Cardiac muscle cell (in vitro differentiated cells and primary cell): ENCODE data around the gene C3orf18. TPM values are rescaled to one million over a fixed set of nuclear protein-coding genes. Genes with fewer than 3 reads are reported as not detected.

Source experiments
- DNase-seq, 2 donors: peaks; one replicate each; pipeline versions ENCODE4 v3.0.0 to v3.0.0-alpha.2; 2010 to 2017; ENCODE audit warnings: low read depth in 1 of 2, low spot score in 1 of 2
- H3K27ac ChIP-seq: fragments of 200-600 bp; sonication (generic); 2 replicates; pipeline ENCODE4 v1.5.1; 2016
- H3K27me3 ChIP-seq: fragments of 200-600 bp; sonication (generic); 2 replicates; pipeline ENCODE4 v1.6.0; 2016; ENCODE audit warnings: control low read depth
- H3K36me3 ChIP-seq: fragments of 200-600 bp; sonication (generic); 2 replicates; pipeline ENCODE4 v1.5.1; 2016; ENCODE audit warnings: control low read depth
- H3K4me1 ChIP-seq: fragments of 200-600 bp; sonication (generic); 2 replicates; pipeline ENCODE4 v1.8.1; 2017; ENCODE audit warnings: low read depth, mild to moderate bottlenecking, mixed run types
- H3K4me3 ChIP-seq: fragments of 200-600 bp; sonication (generic); 2 replicates; pipeline ENCODE4 v1.5.1; 2016; ENCODE audit warnings: mild to moderate bottlenecking
- H3K9me3 ChIP-seq: fragments of 200-600 bp; sonication (generic); 2 replicates; pipeline ENCODE4 v1.5.1; 2017; ENCODE audit warnings: low read depth, mild to moderate bottlenecking, control low read depth
- polyA plus RNA-seq: library from polyadenylated mRNA; unstranded; fragments of >200 nt; fragmentation: Nextera tagmentation; extraction: Ambion mirVana; gene quantifications from 2 replicates; pipeline ENCODE4 v1.2.1, GENCODE V29; 2016
- total RNA-seq: library from RNA; depleted of rRNA; stranded (reverse); fragments of >200 nt; gene quantifications from 2 replicates; pipeline ENCODE4 v1.2.3, GENCODE V29; 2016
- TF ChIP-seq, protein P1 (sequence below): IDR thresholded peaks from 2 replicates; pipeline ENCODE4 v1.5.1; 2012; ENCODE audit warnings: low read depth, mild to moderate bottlenecking, low read length

C3orf18 gene
- total and polyA plus RNA-seq, 2 experiments from 2014 or later: 33.6 to 39.4 TPM

DNA sequence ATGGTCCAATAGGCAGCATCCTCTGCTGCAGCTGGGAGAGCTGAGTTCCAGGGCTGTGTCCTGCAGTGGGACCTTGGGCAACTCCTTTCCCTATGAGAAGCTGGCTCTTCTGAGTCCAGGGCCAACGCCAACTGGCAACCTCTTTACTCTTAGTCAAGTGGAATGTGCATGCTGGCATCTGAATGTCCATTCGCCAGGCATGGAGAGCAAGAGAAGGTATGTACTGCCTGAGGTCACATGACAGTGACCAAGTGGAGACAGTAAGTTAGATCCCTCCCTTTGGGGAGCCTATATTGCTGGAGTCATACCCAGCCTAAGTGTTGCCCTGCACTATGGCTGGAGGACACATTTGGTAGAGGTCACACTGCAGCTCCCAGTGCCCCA is 13.9 kb upstream of the C3orf18 start:
- Histone ChIP-seq H3K36me3 (peaks cover 2% of the 10 kb centered on the region), H3K4me1 (no peaks in the 10 kb centered on the region), H3K9me3 (no peaks in the 10 kb centered on the region), H3K27me3 (no peaks in the 10 kb centered on the region), H3K4me3 (no peak overlapping the region), H3K27ac (no peak overlapping the region)
- TF ChIP-seq, protein P1, sequence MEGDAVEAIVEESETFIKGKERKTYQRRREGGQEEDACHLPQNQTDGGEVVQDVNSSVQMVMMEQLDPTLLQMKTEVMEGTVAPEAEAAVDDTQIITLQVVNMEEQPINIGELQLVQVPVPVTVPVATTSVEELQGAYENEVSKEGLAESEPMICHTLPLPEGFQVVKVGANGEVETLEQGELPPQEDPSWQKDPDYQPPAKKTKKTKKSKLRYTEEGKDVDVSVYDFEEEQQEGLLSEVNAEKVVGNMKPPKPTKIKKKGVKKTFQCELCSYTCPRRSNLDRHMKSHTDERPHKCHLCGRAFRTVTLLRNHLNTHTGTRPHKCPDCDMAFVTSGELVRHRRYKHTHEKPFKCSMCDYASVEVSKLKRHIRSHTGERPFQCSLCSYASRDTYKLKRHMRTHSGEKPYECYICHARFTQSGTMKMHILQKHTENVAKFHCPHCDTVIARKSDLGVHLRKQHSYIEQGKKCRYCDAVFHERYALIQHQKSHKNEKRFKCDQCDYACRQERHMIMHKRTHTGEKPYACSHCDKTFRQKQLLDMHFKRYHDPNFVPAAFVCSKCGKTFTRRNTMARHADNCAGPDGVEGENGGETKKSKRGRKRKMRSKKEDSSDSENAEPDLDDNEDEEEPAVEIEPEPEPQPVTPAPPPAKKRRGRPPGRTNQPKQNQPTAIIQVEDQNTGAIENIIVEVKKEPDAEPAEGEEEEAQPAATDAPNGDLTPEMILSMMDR: no peak
- no peak for DNase-seq

DNA sequence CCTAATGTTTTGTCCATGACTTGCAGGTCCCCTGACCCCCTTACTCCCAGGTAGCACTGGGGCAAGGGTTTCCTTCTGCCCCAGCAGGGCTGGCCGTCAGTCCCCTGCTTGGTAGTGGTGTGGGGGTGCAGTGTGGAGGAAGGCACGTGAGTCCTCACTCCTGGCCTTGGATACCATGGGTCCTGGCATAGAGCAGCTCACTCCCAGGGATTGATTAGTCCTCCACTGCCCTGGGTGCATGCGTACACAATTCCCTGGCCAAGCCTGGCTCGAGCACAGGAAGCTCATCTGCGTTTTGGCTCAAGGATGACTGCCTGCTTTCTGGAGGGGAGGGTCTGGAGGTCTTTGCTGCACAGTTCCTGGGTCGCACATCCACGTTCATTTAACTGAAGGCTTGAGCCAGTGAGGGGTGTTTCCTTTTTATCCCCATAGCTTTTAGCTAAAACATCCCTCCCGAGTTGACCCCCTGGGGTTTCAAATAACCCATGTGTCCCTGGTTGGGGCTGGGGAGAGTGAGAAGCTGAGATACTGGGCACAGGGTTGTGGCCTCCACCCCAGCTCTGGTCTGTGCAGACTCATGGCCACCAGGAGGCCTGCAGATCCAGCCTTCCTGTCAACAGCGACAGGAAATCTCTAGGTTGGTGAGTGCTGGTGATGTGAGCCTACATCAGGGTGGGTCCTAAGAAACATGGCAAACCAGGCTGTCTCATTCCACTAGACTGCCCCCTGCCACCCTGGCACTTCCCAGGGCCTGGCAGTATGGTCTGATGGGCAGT is 13.3 kb upstream of the C3orf18 start:
- H3K4me1 ChIP-seq: no peaks in the 10 kb centered on the region
- DNase-seq: no peak
- H3K27me3 ChIP-seq: no peaks in the 10 kb centered on the region
- H3K9me3 ChIP-seq: no peaks in the 10 kb centered on the region
- H3K4me3 ChIP-seq: no peak overlapping the region
- TF ChIP-seq, protein P1: no peak
- H3K27ac ChIP-seq: no peak overlapping the region
- H3K36me3 ChIP-seq: peaks cover 2% of the 10 kb centered on the region

DNA sequence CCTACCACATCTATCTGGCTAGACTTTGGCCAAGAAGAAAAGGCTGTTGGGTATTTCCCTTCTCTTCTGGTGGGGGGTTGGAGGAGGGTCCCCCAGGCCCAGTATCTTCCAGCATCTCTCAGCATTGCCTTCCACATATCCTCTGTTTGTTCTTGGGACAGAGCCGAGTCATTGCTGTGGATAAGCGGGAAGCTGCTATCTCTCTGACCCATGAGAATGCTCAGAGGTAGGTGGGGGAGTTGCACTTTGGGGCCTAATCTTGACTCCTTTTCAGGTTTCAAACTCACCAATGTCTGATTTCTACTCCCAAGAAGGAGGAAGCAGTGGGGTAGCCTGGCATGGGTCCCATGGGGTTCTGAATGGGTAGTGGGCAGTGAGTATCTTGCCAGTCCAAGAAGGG is 9.8 kb upstream of the C3orf18 start:
- TF ChIP-seq, protein P1: no peak
- H3K27me3 ChIP-seq: no peaks in the 10 kb centered on the region

DNA sequence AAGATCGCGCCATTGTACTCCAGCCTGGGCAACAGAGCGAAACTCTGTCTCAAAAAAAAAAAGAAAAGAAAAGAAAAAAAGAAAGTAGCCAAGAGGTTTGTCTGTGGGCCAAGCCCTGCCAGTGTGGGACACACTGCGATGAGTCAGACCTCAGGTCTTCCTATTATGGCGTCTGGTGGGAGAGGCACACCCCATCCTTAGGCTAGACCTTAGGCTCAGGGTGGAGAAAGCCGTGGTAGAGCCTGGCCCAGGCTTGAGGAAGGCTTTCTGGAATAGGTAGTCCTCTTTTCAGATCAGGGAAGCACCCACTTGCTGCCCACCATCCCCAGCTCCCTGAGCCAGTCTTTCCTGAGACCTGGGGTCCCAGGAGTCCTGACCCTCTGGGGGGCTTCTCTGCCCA is 7.8 kb upstream of the C3orf18 start:
- Histone ChIP-seq H3K9me3 (no peaks in the 10 kb centered on the region), H3K27ac (no peak overlapping the region), H3K4me1 (no peaks in the 10 kb centered on the region), H3K4me3 (no peak overlapping the region), H3K27me3 (no peaks in the 10 kb centered on the region), H3K36me3 (no peaks in the 10 kb centered on the region)
- TF ChIP-seq, protein P1: no peak
- DNase-seq: no peak

More for the DNA sequence above, 9.8 kb upstream of the C3orf18 start:
- Histone ChIP-seq H3K9me3 (no peaks in the 10 kb centered on the region), H3K4me3 (no peak overlapping the region), H3K27ac (no peak overlapping the region), H3K36me3 (no peaks in the 10 kb centered on the region), H3K4me1 (no peaks in the 10 kb centered on the region)
- DNase-seq: no peak

DNA sequence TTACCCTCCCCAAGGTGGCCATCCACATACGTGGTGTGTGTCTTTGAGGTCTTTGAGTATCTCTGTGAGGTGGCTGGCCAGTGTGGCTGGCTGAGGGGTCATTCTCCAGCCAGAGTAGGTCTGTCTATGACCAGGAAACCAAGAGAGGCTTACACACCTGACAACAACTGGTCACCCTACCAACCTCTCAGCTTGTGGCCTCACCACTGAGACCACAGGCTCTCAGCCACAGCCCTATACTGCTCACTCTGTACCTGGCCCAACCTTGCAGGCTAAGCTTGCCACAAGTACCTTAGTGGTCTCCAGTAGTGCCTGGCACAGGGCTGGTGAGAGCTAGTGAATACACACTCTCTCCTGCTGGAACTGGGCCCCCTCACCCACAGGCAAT is 6.9 kb upstream of the C3orf18 start:
- Histone ChIP-seq H3K27me3 (no peaks in the 10 kb centered on the region), H3K9me3 (no peaks in the 10 kb centered on the region), H3K4me1 (peaks cover 3% of the 10 kb centered on the region), H3K27ac (no peak overlapping the region), H3K4me3 (no peak overlapping the region), H3K36me3 (no peaks in the 10 kb centered on the region)
- no peak for DNase-seq
- TF ChIP-seq, protein P1: no peak
